NCI-H2227 treated with DMSO at 0.1 percent for 48 hours (cell line): ENCODE data around the gene SLC35F1.

Experiments used
- DNase-seq: peaks from one replicate; lab custom pipeline; 2025; lab: John Stamatoyannopoulos, UW

The SLC35F1 gene

GRCh38 chr6:118277631-118278030 lies 370.6 kb downstream of the SLC35F1 start:
- no peak for DNase-seq

GRCh38 chr6:118280210-118280609 lies 373.1 kb downstream of the SLC35F1 start:
- no peak for DNase-seq

DNA sequence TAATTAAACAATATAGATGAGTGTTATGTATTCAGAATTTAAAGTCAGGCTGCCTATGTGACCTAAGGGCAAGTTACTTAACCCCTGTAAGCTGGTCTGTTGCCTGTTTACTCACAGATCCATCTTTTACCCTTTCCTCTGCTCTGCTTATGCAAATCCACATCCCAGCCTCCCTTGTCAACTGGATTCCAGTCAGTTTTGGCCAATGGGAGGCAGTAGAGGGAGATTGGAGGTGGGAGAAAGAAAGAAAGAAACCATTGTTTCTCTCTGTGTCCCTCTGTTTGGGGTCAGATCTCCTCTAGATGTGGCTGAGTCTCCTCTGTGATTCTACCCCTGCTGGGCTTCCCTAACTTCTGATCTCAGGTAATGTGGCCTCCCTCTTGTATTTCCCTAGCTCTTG lies 374.2 kb downstream of the SLC35F1 start:
- DNase-seq, result no peak

GRCh38 chr6:118283766-118284165 lies 376.7 kb downstream of the SLC35F1 start:
- DNase-seq, result no peak

DNA sequence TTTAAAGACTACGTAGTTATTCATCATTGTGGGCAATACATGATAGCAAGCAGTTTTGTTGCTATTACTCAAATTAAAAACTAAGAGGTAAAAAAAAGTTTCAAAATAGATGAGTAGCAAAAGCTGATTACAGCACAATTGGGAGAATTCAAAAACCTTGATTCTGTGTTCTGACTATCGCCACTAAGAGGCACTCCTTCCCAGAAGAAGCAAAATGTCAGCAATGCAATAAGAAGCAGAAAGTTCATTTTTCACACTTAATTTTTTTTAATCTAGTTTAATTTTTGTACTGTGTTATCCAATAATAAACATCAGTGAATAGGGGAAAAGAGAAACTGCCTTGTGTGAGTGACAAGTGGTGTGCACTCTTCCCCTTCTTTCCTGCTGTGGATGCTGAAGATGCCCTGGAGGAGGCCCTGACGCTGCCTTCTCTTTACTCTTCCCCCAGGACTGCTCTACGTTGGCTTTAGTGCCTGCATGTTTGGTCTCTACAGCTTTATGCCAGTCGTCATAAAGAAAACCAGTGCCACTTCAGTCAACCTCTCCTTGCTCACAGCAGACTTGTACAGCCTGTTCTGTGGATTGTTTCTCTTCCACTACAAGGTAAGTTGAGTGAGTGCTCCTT lies 377.8 kb downstream of the SLC35F1 start:
- no peak for DNase-seq

DNA sequence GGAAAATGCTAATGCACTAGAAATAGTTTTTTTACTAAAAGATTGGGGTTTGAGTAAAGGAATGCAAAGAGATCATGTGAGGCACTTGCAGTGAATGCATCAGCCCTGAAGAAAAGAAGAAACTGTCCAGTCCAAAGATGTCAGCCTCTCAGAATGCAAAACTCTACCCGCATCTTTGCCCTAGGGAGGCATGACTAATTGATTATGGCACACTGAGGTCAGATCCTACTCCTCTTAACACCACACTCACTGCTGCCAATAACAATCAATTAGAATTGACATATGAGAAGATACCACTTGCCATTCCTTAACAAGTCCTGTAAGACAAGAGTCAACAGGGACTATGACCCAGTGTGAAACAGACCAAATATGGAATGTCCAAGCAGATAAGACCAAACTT lies 378.7 kb downstream of the SLC35F1 start:
- no peak for DNase-seq

GRCh38 chr6:118288355-118289124 lies 381.5 kb downstream of the SLC35F1 start:
- no peak for DNase-seq

DNA sequence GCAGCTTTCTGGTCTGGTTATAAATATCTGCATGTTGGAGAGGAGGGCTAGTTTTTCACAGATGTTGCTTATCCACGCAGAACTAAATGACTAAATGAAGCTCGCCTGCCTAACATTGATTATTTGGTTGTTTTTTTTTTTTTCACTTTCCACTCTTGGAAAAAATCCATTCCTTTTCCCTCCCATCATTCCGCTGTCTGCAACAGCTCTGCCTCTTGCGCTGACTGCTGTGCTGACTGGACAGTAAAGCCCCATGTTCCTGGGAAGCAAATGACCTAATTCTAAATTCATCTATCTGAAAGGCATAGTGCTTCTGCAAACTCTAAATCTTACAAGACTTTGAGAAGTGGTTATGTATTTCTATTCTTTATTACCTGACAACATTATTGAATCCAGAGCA lies 385.5 kb downstream of the SLC35F1 start:
- no peak for DNase-seq

DNA sequence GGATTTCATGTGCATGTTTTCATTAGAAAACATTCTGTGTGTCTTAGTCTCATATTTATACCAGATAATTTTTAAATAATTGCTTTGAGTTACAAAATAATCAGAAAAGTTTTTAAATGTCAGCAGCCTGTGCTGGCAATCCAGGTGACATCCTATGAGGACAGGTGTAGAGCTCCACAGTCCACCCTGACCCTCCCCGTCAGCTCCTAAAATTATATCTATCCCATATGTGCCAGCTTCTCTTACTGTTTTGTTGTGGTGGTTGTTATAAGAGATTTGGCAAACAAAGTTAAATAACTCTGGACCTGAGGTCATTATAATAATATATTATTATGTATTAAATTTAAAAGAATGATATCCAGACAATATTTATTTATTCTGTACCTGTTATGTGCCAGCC lies 387.8 kb downstream of the SLC35F1 start:
- no peak for DNase-seq

- no peak for DNase-seq
Measured at GRCh38 chr6:118295336-118295735, 388.3 kb downstream of the SLC35F1 start.

DNA sequence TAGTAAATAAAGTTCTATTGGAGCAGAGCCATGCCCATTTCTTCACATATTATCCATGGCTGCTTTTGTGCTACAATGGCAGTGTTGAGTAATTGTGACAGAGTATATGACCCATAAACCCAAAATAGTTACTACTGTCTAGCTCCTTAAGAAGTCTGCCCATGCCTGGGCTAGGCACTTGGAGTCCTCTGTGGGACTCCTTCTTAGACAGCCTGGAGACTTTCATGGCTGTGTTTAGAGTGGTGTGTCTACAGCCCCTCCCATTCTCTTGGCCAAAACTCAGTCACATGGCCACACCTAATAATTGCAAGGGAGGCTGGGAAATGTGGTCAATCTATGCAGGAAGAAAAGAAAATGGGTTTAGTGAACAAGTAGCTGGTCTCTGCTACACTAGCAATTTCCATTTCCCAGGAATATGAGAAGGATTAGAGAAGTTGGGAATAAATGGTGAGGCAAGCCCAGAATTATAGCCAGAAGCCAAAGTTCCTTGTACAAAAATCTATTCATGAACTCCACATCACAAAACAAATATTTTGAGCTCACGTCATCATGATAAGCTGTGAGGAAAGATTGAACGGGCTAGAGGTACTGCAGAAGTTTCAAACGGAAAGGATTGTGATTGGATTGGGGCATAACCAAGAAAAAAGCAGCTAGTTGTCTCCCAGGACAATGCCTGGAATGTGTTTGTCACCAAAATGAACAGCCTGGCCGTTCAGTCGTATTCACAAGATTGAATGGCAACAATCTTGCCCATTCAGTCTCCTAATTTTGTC lies 389.3 kb downstream of the SLC35F1 start:
- DNase-seq, result no peak

GRCh38 chr6:118297821-118298220 lies 390.8 kb downstream of the SLC35F1 start:
- DNase-seq, result no peak

GRCh38 chr6:118298476-118299427 lies 391.7 kb downstream of the SLC35F1 start:
- no peak for DNase-seq

DNA sequence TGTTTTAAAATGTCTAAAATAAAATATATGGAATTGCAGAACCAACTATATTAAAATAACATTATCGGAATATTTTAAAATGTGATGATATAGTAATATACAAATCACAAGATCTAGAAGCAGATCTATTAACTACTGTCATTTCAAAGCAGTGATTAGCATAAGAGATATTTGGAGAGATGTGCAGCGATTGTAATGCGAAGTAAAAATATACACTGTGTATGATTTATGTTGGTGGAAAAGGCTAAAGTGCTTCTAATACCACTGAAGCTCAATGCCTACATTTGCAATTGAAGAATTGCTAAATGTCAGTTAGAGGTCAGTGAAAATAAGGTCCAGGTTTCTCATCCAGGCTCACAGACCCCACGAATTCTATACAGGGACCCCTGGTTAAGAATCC lies 392.4 kb downstream of the SLC35F1 start:
- no peak for DNase-seq

DNA sequence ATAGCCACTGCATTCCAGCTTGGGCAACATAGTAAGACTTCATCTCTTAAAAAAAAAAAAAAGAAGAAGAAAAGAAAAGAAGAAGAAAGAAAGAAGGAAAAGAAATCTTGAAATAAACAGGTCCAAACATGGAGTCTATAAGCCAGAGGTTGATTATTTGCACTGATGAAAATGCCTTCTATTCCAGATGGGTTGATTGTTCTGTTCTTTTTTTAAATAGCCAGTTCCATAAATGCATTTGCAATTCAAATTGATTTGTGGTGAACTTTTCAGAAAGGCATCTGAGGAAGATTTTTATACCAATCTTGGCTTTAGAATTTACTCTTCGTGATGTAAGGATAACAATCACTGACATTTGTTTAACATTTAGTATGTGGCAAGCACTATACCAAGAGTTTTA lies 397.3 kb downstream of the SLC35F1 start:
- no peak for DNase-seq

DNA sequence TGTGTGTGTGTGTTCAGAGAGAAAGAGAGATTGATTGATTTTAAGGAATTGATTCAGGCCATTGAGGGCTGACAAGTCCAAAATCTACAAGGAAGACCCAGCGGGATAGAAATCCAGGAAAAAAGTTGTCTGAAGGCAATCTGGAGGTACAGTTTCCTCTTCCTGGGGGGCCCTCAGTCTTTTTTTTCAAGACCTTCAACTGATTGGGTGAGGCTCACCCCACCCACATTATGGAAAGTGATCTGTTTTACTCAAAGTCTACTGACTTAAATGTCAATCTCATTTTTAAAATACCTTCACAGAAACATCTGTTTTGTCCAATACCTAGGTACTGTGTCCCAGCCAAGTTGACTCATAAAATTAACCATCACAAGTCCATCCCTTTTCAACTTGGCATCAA lies 398.0 kb downstream of the SLC35F1 start:
- DNase-seq, result no peak

GRCh38 chr6:118306392-118307238 lies 399.6 kb downstream of the SLC35F1 start:
- no peak for DNase-seq

DNA sequence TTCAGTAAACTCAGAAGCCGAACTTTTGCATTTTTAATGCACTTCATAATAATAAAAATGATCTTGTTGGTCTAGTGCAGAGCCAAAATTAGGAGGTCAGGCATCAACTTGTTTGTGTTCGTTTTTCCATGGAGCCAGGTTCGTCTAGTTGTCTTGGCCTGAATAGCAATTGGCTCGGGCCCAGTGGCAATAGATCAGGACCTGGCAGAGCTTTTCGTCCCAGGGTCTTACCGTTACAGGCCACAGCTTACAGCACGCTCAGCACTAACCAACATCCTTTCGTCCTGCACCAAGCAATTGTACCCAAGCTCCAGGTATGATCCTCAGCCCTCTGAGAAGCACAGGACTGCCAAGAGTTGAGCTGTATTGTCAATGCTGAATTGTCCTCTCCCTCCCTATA lies 400.5 kb downstream of the SLC35F1 start:
- no peak for DNase-seq

GRCh38 chr6:118309337-118310093 lies 402.5 kb downstream of the SLC35F1 start:
- DNase-seq, result no peak

DNA sequence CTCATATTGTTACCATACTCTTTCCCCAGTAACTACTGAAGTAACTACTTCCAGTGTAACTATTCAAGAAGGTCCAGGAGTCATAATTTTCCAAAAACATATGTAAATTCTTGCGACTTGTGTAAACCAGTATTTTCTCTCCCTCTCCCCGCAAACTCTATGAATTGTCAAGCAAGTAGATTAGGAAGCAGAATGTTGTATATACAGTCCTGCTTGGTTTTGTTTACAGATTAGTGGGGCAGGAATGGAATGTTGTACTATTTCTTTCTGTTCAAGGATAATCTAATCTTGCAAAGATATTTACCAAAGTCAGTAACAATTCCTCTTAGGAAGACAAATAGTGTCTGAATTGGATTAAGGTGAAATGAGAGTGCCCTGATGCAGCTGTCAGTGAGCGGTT lies 406.1 kb downstream of the SLC35F1 start:
- DNase-seq, result no peak
